ENCODE results near the gene SCEL. TPM values are rescaled to one million over a fixed set of nuclear protein-coding genes. Genes with fewer than 3 reads are reported as not detected.

SCEL gene
- polyA plus RNA-seq, 2 of the 4 experiments (the other 2 are of a cell fraction): 0.06 to 1.4 TPM

GRCh38 chr13:77555246-77555645 is 19.7 kb downstream of the SCEL start:
- no peak for DNase-seq (ENCODE audit: low read depth in 1 of 2, low spot score in 1 of 2)
- Histone ChIP-seq H3K27ac (no peak overlapping the region), H3K4me2 (no peak overlapping the region), H3K4me3 (no peak overlapping the region), H3K4me1 (no peaks in the 10 kb centered on the region), H3K9me3 (no peaks in the 10 kb centered on the region)
- no peak for ATAC-seq
- no peak for FAIRE-seq
- ChIA-PET POLR2A (no interaction called here), CTCF (no interaction called here)
- TF ChIP-seq NPAS2 (CRISPR knock-in tag; IDR thresholded peaks at IDR 0.05; ENCODE audit: borderline replicate concordance) (no peak), GATA3 (IDR thresholded peaks at IDR 0.05; ENCODE audit: borderline replicate concordance) (no peak), TP53 (CRISPR knock-in tag; IDR thresholded peaks at IDR 0.05) (no peak), ZSCAN20 (CRISPR knock-in tag; IDR thresholded peaks at IDR 0.05) (no peak), ZNF302 (CRISPR knock-in tag; IDR thresholded peaks at IDR 0.05) (no peak), CHD2 (IDR thresholded peaks at IDR 0.05; ENCODE audit: low read length, partially characterized antibody) (no peak), USF2 (IDR thresholded peaks at IDR 0.05) (no peak), EP300 (IDR thresholded peaks at IDR 0.05) (no peak), ELK1 (IDR thresholded peaks at IDR 0.05; ENCODE audit: low read depth, low read length) (no peak), CEBPB (IDR thresholded peaks at IDR 0.05) (no peak), PBX3 (IDR thresholded peaks at IDR 0.05) (no peak), MAFK (IDR thresholded peaks at IDR 0.05; ENCODE audit: partially characterized antibody) (no peak), POLR2AphosphoS2 (conservative IDR thresholded peaks at IDR 0.05; ENCODE audit: low read length) (no peak), KDM5A (IDR thresholded peaks at IDR 0.05) (no peak), MAX (IDR thresholded peaks at IDR 0.05) (no peak), NR3C1 (IDR thresholded peaks at IDR 0.05) (no peak), JUN (IDR thresholded peaks at IDR 0.05) (no peak), HOXB5 (CRISPR knock-in tag; IDR thresholded peaks at IDR 0.05) (no peak), CBX8 (IDR thresholded peaks at IDR 0.05) (no peak)
- WGBS (ENCODE audit: missing lambda C conversion rate): 76% methylated on average over 4 of the region's 4 CpGs

- TF ChIP-seq JUNB (IDR thresholded peaks at IDR 0.05) (no peak), RCOR1 (IDR thresholded peaks at IDR 0.05; ENCODE audit: low read depth, low read length) (no peak), KDM5A (IDR thresholded peaks at IDR 0.05) (no peak), NFE2L2 (conservative IDR thresholded peaks at IDR 0.05; ENCODE audit: low read length) (no peak), CBX2 (IDR thresholded peaks at IDR 0.05; ENCODE audit: borderline replicate concordance, low read depth) (no peak), TP53 (CRISPR knock-in tag; IDR thresholded peaks at IDR 0.05) (no peak), SMC3 (IDR thresholded peaks at IDR 0.05) (no peak), POLR2AphosphoS2 (conservative IDR thresholded peaks at IDR 0.05; ENCODE audit: low read length) (no peak), CEBPB (IDR thresholded peaks at IDR 0.05) (no peak), ZC3H11A (IDR thresholded peaks at IDR 0.05) (no peak), RFX5 (IDR thresholded peaks at IDR 0.05) (no peak), BHLHE40 (IDR thresholded peaks at IDR 0.05; ENCODE audit: low read depth, low read length) (no peak), E2F6 (IDR thresholded peaks at IDR 0.05; ENCODE audit: borderline replicate concordance, low read depth) (no peak), HMGXB4 (CRISPR knock-in tag; IDR thresholded peaks at IDR 0.05; ENCODE audit: borderline replicate concordance) (no peak), PHF8 (IDR thresholded peaks at IDR 0.05; ENCODE audit: borderline replicate concordance, low read depth) (no peak), NR3C1 (IDR thresholded peaks at IDR 0.05) (no peak), ESRRA (IDR thresholded peaks at IDR 0.05; ENCODE audit: borderline replicate concordance, low read length) (no peak), CHD2 (IDR thresholded peaks at IDR 0.05; ENCODE audit: low read length, partially characterized antibody) (no peak)
- DNase-seq (ENCODE audit: low read depth in 1 of 2, low spot score in 1 of 2) (no peak), ATAC-seq (no peak), FAIRE-seq (no peak)
- H3K4me1 ChIP-seq: no peaks in the 10 kb centered on the region
- H3K27ac ChIP-seq: no peak overlapping the region
- no peaks in the 10 kb centered on the region for H3K9me3 ChIP-seq
- 89% methylated on average over 3 of the region's 3 CpGs for WGBS (ENCODE audit: missing lambda C conversion rate)
- no peak overlapping the region for H3K4me2 ChIP-seq
- POLR2A ChIA-PET: no interaction called here
- no peak overlapping the region for H3K4me3 ChIP-seq
- CTCF ChIA-PET: interaction anchor here (0.7 to 1.5 kb wide), 2 partner anchors 35 to 65 kb away, joined by 3 to 5 read pairs; no protein-coding TSS in a partner anchor
These were observed 22.5 kb downstream of the SCEL start for GRCh38 chr13:77558016-77558415.
